Fibroblast of pulmonary artery (primary cell): ENCODE results near the gene TASOR2.
A peak's percentile ranks its signal among the peaks of the same experiment; 100 is the strongest.

Experiments
- DNase-seq: peaks from one replicate; pipeline ENCODE4 v3.0.0-alpha.2; 2010; ENCODE audit warnings: low read depth
- H3K4me3 ChIP-seq: replicated peaks from 2 replicates; pipeline ENCODE4 v1.5.1; 2011; ENCODE audit warnings: low read depth, mild to moderate bottlenecking, control low read depth, low read length, moderate library complexity
- TF ChIP-seq, protein P1 (sequence below): IDR thresholded peaks from 2 replicates; pipeline ENCODE4 v1.5.1; 2011; ENCODE audit warnings: mild to moderate bottlenecking, control low read depth, low read length, inconsistent platforms; ENCODE audit errors: missing control alignments

TASOR2 gene, protein sequence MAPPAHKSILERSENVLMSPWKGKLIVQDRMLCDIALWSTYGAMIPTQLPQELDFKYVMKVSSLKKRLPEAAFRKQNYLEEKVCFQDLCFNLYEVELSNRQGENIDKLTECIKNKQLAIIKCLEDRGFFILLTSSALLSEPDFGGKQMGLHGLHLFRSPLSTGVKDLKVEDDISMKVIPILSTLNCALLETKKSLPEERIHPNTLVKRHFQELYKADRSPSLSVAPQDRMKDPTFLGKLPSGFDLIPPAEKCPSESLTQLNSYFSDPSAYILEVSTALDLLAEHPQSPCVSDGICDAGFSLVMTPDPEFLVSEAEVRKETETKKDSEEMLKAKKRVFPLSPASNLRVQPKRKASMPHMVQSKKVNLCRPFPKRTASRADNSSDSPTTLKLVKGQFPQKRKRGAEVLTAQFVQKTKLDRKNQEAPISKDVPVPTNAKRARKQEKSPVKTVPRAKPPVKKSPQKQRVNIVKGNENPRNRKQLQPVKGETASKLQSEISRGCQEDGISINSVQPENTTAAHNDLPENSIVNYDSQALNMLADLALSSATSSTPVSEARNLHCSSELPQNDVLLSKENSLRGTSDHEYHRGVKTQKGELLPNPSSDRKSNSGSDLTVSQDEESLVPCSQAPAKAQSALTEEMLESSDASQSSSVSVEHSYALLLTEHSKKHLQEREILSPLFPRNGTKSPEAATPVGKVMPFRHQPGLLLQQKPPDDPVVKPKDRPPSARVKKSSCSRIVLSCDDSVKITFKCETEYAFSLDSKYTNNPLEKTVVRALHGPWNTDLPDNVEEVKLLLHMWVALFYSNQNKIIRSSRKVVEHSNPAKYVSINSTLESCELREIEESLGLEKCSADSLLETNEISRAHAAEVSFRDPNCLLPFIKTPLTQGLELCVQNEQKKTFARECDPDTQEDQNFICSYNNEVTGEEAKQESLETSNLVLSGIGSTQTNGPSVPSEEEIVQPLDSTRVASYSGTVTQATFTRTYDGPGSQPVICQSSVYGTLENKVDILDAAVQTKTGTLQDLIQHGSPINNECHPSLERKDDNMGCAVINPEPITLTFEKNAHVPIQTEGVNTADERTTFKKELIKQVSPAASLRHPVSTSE (N-terminal part only)

DNA sequence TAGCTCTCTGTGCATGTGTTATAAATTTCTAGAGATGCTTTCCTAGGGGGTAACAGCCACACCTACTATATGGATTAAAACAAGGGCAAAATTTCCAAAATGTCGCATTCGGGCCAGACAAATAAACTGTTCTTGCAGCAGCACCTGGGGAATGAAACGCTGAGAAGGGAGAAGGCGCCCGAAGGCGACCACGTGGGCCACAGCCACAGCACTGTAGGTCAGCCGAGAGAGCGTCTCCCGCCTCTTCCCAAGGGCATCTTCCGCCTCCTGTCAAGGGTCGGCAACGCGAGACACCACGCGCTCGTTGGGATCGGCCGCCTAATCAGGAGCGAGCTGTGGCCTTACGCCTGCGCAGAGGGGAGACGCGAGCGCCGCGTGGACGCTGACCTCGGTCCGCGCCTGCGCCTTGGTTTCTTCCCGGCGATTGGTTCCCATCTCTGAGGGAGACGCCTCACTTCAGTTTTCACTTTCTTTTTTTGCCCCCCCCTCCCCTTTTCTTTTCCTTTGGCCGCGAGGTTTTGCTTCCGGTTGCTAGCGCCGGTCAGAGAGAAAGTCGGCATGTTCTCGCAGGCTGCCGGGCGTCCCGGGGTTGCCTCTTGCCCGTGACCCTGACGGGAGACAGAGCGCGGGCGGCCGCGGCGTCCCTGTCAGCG, at the start of gene TASOR2:
TSS of gene TASOR2 (plus strand) at position 521 of the 653 bp plus-strand sequence. CDS start 35,805 bp downstream, outside the sequence.
- peak; percentile 98 for DNase-seq
- peak within 1 kb of the TSS; percentile 89 for H3K4me3 ChIP-seq
- TF ChIP-seq, protein P1, sequence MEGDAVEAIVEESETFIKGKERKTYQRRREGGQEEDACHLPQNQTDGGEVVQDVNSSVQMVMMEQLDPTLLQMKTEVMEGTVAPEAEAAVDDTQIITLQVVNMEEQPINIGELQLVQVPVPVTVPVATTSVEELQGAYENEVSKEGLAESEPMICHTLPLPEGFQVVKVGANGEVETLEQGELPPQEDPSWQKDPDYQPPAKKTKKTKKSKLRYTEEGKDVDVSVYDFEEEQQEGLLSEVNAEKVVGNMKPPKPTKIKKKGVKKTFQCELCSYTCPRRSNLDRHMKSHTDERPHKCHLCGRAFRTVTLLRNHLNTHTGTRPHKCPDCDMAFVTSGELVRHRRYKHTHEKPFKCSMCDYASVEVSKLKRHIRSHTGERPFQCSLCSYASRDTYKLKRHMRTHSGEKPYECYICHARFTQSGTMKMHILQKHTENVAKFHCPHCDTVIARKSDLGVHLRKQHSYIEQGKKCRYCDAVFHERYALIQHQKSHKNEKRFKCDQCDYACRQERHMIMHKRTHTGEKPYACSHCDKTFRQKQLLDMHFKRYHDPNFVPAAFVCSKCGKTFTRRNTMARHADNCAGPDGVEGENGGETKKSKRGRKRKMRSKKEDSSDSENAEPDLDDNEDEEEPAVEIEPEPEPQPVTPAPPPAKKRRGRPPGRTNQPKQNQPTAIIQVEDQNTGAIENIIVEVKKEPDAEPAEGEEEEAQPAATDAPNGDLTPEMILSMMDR = no peak

DNA sequence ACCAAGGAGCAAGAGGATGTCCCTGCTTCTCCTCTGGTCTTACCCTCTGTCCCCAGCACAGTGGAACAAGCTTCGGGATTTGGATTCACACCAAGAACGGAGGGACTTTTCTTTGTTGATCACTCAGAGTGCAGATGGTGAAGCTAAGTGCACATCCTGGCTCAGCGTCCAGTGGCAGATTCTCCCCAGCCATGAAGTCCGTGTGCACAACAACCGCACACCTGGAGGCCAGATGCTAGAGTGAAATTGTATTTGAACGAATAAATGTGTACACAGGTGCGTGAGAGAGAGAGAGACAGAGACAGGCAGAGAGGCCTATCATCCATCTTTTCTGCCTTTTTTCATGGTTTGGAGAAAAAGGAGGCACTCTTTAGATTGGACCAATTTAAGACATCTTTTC, 49.7 kb upstream of the TASOR2 start:
- H3K4me3 ChIP-seq = no peak overlapping the region
- TF ChIP-seq, protein P1 = no peak
- DNase-seq = no peak

DNA sequence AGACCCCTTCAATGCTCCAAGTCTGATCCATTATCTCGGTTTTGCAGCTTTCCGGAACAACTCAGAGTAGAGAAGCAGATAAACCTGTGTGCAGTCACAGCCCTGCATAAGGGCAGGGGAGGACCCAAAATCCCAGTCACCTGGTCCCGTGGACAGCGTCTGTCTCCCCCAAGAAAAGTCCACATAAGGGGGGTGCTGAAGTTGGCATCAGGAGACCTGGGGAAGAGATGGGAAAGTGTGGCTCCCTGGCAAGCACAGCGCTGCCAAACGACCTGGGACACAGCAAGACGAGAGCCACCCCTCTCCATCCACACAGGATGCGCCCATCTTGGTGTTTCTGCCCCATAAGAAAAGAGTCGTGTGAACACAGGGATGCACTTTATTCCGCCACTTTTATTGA, 46.1 kb upstream of the TASOR2 start:
- no peak overlapping the region for H3K4me3 ChIP-seq
- DNase-seq = no peak
- TF ChIP-seq, protein P1 = no peak

DNA sequence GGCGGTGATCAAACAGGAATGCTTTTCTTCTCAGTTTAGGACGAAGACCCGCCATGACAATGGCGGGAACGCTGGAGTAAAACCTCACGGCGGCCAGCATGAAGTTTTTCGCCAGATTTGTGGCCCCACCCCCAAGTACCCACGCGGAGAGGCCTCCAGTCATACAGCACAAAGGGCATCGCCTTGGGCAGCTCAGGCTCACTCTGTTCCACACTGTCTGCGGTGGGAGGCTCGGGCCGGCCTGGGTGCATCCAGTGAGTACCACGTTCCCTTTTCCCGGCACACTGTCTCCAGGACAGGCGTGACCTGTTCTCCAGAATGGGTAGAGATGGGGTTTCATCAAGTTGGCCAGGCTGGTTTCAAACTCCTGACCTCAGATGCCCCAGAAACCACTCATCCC, 45.6 kb upstream of the TASOR2 start:
- no peak overlapping the region for H3K4me3 ChIP-seq
- DNase-seq = no peak
- TF ChIP-seq, protein P1 = no peak

DNA sequence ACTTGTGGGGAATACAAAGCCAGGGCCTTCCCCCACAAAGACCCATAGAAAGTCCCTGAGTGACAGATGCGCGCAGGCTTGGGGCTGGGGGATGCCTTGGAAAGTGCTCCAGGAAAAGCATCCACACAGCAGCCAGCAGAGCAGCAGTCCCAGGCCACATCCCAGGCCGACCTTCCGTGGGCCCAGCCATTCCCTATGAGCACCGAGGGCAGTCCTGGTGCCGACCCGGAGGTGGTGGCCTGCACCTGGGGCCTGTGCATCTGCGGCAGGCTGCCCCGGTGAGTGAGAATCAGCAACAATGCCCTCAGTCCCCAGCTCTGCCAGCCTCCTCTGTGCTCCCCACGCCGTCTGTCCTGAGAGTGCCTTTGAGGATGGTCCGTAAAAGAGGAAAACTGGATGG, 44.6 kb upstream of the TASOR2 start:
- no peak for DNase-seq
- no peak overlapping the region for H3K4me3 ChIP-seq
- TF ChIP-seq, protein P1 = no peak

DNA sequence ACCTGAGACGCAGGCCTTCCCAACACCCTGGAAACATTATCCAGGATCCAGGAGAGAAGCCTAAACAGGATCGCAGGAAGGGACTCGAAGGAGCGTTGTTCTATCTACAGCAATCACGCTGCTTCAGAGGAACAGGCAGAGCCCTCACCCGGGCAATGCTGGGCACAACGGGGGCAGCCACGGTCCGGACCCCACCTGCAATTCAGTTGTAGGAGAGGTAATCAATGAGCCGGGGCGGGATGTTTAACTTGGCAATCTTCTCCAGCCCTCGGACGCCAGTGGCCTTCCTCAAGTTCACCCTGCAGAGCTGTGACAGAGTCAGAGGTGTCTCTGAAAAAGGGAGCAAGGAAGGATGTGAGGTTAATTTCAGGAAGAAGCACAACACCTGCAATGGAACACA, 44.1 kb upstream of the TASOR2 start:
- H3K4me3 ChIP-seq = no peak overlapping the region
- no peak for DNase-seq
- TF ChIP-seq, protein P1 = no peak
